Panc1 (cell line): Measurements from ENCODE around the gene DYNC2LI1. TPM values are rescaled to one million over a fixed set of nuclear protein-coding genes. Genes with fewer than 3 reads are reported as not detected.

Source experiments
- ATAC-seq: fragments of 200-7000 bp; cut with Tn5 transposase; 2 replicates; pipeline ENCODE4 v1.9.1; 2020; ENCODE audit warnings: mild to moderate bottlenecking, moderate library complexity
- BruUV-seq: library from RNA; stranded (reverse); fragments of 400-500 nt; replicated peaks from 2 replicates; lab custom pipeline; 2021; lab: Mats Ljungman, UMichigan
- CTCF ChIA-PET: fragments of 300-600 bp; sonication (Branson Sonifier 250); formaldehyde crosslinking; loops from one replicate; lab custom pipeline; 2022; ENCODE audit warnings: antibody characterized with exemption; lab: Charles Lee
- POLR2A ChIA-PET: fragments of 300-600 bp; sonication (Branson Sonifier 250); formaldehyde crosslinking; loops from one replicate; lab custom pipeline; 2022; ENCODE audit warnings: antibody characterized with exemption; lab: Charles Lee
- DNase-seq: peaks from one replicate; pipeline ENCODE4 v3.0.0-alpha.2; 2010; ENCODE audit warnings: low read depth, low spot score
- H3K27ac ChIP-seq: 2 replicates; pipeline ENCODE4 v1.5.1; 2011; ENCODE audit warnings: mild to moderate bottlenecking, low read length, inconsistent platforms
- H3K27me3 ChIP-seq: fragments of 200-500 bp; sonication (Bioruptor generic); 2 replicates; pipeline ENCODE4 v1.6.0; 2014; ENCODE audit warnings: low read length, inconsistent platforms; ENCODE audit not compliant: control insufficient read depth, insufficient read depth
- H3K36me3 ChIP-seq: fragments of 200-500 bp; sonication (Bioruptor generic); 2 replicates; pipeline ENCODE4 v1.5.1; 2014; ENCODE audit warnings: inconsistent platforms, mild to moderate bottlenecking, low read length, moderate library complexity; ENCODE audit not compliant: control insufficient read depth, insufficient read depth
- H3K4me1 ChIP-seq: 2 replicates; pipeline ENCODE4 v1.5.1; 2011; ENCODE audit warnings: inconsistent platforms, mild to moderate bottlenecking, low read length, moderate library complexity; ENCODE audit not compliant: control insufficient read depth, insufficient read depth
- H3K4me3 ChIP-seq, 2 experiments: 2 replicates each; pipeline ENCODE4 v1.5.1; 2011 to 2012; ENCODE audit warnings: low read depth in 2 of 2, low read length in 2 of 2, mild to moderate bottlenecking in 2 of 2, inconsistent platforms in 1 of 2, moderate library complexity in 1 of 2
- H3K9me3 ChIP-seq: fragments of 200-500 bp; sonication (Bioruptor generic); 2 replicates; pipeline ENCODE4 v1.5.1; 2014; ENCODE audit warnings: low read depth, mild to moderate bottlenecking, inconsistent platforms, low read length, moderate library complexity; ENCODE audit not compliant: control insufficient read depth, insufficient read depth
- CTCF ChIP-seq: fragments of 450-650 bp; IDR thresholded peaks from 2 replicates; pipeline ENCODE4 v1.5.1; 2017; ENCODE audit warnings: mild to moderate bottlenecking
- POLR2AphosphoS5 ChIP-seq: IDR thresholded peaks from 2 replicates; pipeline ENCODE4 v1.6.1; 2012; ENCODE audit warnings: mild to moderate bottlenecking, low read depth, low read length, moderate library complexity
- REST ChIP-seq, 2 experiments: IDR thresholded peaks; 2 replicates each; pipeline ENCODE4 v1.6.1; 2011 to 2012; ENCODE audit warnings: low read depth in 2 of 2, control low read depth in 1 of 2, low read length in 1 of 2, mild to moderate bottlenecking in 1 of 2, moderate library complexity in 1 of 2; ENCODE audit not compliant: insufficient read depth in 1 of 2
- SIN3A ChIP-seq: IDR thresholded peaks from 2 replicates; pipeline ENCODE4 v1.6.1; 2012; ENCODE audit warnings: low read depth, mild to moderate bottlenecking, low read length, moderate library complexity, borderline replicate concordance; ENCODE audit not compliant: insufficient read depth
- TCF7L2 ChIP-seq: IDR thresholded peaks from 2 replicates; pipeline ENCODE4 v1.6.1; 2011; ENCODE audit warnings: mild to moderate bottlenecking, low read depth, low read length, inconsistent platforms
- in situ Hi-C: cut with HindIII; loops from 2 replicates; pipeline ENCODE4 v1.10.0; 2016; ENCODE audit warnings: low sequenced_read_pairs, low pct_unique_long_range_greater_than_20kb
- intact Hi-C: fragments of 100-400 bp; cut with micrococcal nuclease; formaldehyde crosslinking; loops from one replicate; pipeline ENCODE4 v1.10.0; 2022; ENCODE audit not compliant: unreplicated experiment
- total RNA-seq: library from RNA; stranded (reverse); gene quantifications from one replicate; pipeline ENCODE4 v1.2.1, GENCODE V29; 2021; ENCODE audit not compliant: unreplicated experiment

DYNC2LI1 gene
- total RNA-seq, 1 experiment from 2014 or later: 8.5 TPM

DNA sequence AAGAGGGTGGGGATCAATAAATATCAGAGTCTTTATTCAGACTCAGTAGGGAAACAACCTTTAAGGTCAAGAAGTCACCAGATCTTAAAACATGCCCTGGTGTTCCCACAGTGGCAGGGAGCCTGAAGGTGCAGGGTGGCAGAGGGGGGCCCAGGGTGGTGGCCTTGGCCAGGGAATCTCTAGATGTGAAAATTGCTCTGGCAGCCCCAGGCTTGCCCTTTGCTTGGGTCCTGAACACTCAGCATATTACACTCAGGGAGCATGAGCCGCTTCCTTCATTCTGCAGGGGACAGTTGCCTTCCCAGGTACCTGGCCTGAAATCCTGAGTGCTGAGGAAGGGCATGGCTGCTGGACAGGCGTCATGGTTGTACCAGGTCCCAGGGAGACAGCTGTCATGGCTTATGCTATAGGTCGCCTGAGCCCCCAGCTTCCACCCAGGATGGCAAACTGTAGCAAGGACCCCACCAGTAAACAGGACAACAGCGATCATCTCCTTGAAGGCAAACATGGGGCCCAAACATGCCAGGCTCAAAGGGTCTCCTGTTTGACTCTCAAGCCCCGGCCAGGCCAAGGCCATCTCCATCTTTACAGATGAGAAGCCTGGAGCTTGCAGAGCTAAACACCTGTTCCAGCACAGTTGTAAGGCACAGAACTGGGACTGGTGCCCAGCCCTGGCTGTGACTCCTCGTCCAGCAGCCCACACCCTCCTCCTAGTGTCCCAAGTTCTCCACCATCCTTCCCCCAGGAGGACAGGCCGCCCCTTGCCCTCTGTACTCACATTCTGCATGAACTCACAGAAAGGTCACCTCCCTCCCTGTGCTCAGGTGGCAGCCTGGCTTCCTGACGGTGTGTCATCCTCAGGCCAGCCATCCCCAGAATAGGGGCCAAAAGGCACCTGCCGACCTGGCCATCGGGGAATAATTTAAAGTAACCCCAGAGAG, 79.6 kb downstream of the DYNC2LI1 start:
- no TSS peak for BruUV-seq
- ATAC-seq (no peak; the same call in 1 of the 2 replicates), DNase-seq (no peak)
- intact Hi-C loops: no loop called here
- no peak for TF ChIP-seq POLR2AphosphoS5
- TF ChIP-seq REST (IDR thresholded peaks at IDR 0.05; ENCODE audit: insufficient read depth in 1 of 2, low read depth in 2 of 2, low read length in 1 of 2): no peak
- TF ChIP-seq TCF7L2: no peak
- TF ChIP-seq CTCF: no peak
- TF ChIP-seq SIN3A: no peak
- Histone ChIP-seq H3K4me3 (no peak overlapping the region), H3K36me3 (no peaks in the 10 kb centered on the region), H3K9me3 (no peaks in the 10 kb centered on the region), H3K27me3 (peaks cover 35% of the 10 kb centered on the region), H3K4me1 (peaks cover under 1% of the 10 kb centered on the region), H3K27ac (no peak overlapping the region)
- POLR2A ChIA-PET: no interaction called here
- CTCF ChIA-PET: no interaction called here
- in situ Hi-C loops: no loop called here

- TF ChIP-seq SIN3A: no peak
- no peak for TF ChIP-seq TCF7L2
- no peak for TF ChIP-seq POLR2AphosphoS5
- TF ChIP-seq REST (IDR thresholded peaks at IDR 0.05; ENCODE audit: insufficient read depth in 1 of 2, low read depth in 2 of 2, low read length in 1 of 2): no peak
- TF ChIP-seq CTCF: no peak
- Histone ChIP-seq H3K36me3 (no peaks in the 10 kb centered on the region), H3K27ac (no peak overlapping the region), H3K9me3 (no peaks in the 10 kb centered on the region), H3K4me1 (no peaks in the 10 kb centered on the region), H3K27me3 (peaks cover 45% of the 10 kb centered on the region), H3K4me3 (no peak overlapping the region)
- ChIA-PET CTCF (interaction anchor here (0.6 kb wide), 1 partner anchor 12 kb away, joined by 6 read pairs; no protein-coding TSS in a partner anchor), POLR2A (no interaction called here)
- no peak for DNase-seq
- BruUV-seq: no TSS peak
- in situ Hi-C loops: no loop called here
- no peak for ATAC-seq
- intact Hi-C loops: no loop called here
Observed at GRCh38 chr2:43854671-43855070, 80.8 kb downstream of the DYNC2LI1 start.
